HEK293 (cell line): Measurements from ENCODE around the gene GPR35.
"Not testable (repeated sequence)": the region's sequence is repeated elsewhere in the genome, so short reads cannot be mapped to it uniquely, and the experiment has no call there.

Source experiments
- CTCF ChIA-PET: fragments of 350-600 bp; formaldehyde crosslinking; extraction: SDS; loops from one replicate; lab custom pipeline; 2021; ENCODE audit warnings: antibody characterized with exemption; lab: Yijun Ruan, JAX
- POLR2A ChIA-PET: fragments of 300-600 bp; formaldehyde crosslinking; extraction: SDS; loops from one replicate; lab custom pipeline; 2020; ENCODE audit warnings: antibody characterized with exemption, inconsistent platforms; lab: Yijun Ruan, JAX
- H3K27ac ChIP-seq: fragments of 200-500 bp; sonication (Bioruptor generic); 2 replicates; pipeline ENCODE4 v1.5.1; 2014; ENCODE audit warnings: low read depth, low read length, control low read depth, inconsistent platforms; ENCODE audit errors: extremely low read depth
- H3K36me3 ChIP-seq, 2 experiments: fragments of 200-500 bp in 1 of 2; sonication (Bioruptor generic) in 1 of 2; 1 replicate in 1 of 2; 2 replicates in 1 of 2; pipeline ENCODE4 v1.5.1; 2014 to 2017; ENCODE audit warnings: inconsistent platforms in 2 of 2, low read length in 2 of 2; ENCODE audit not compliant: control insufficient read depth in 2 of 2, insufficient read depth in 1 of 2
- H3K4me1 ChIP-seq: fragments of 200-500 bp; sonication (Bioruptor generic); 2 replicates; pipeline ENCODE4 v1.5.1; 2014; ENCODE audit warnings: mild to moderate bottlenecking, low read length, inconsistent platforms; ENCODE audit not compliant: control insufficient read depth, insufficient read depth
- H3K4me3 ChIP-seq: 2 replicates; pipeline ENCODE4 v1.5.1; 2011; ENCODE audit warnings: low read depth, mild to moderate bottlenecking, control low read depth, low read length, moderate library complexity
- H3K9me3 ChIP-seq: fragments of 200-500 bp; sonication (Bioruptor generic); 2 replicates; pipeline ENCODE4 v1.5.1; 2014; ENCODE audit warnings: low read depth, low read length, inconsistent platforms; ENCODE audit not compliant: control insufficient read depth, insufficient read depth
- MEIS1 ChIP-seq: sonication (generic); formaldehyde crosslinking; IDR thresholded peaks from 2 replicates; pipeline ENCODE4 v1.8.1; 2022; ENCODE audit warnings: missing genetic modification reagents, mild to moderate bottlenecking, borderline replicate concordance
- TRIM28 ChIP-seq: IDR thresholded peaks from 2 replicates; pipeline ENCODE4 v1.6.1; 2011; ENCODE audit warnings: low read length, control low read depth, borderline replicate concordance
- ZIC2 ChIP-seq: fragments of 450-650 bp; formaldehyde crosslinking; IDR thresholded peaks from 2 replicates; pipeline ENCODE4 v1.5.1; 2016; ENCODE audit warnings: missing biosample characterization, missing genetic modification characterization
- ZNF146 ChIP-seq: fragments of 450-650 bp; formaldehyde crosslinking; IDR thresholded peaks from 2 replicates; pipeline ENCODE4 v1.5.1; 2016; ENCODE audit warnings: missing biosample characterization, missing genetic modification characterization
- ZNF211 ChIP-seq: fragments of 450-650 bp; formaldehyde crosslinking; IDR thresholded peaks from 2 replicates; pipeline ENCODE4 v1.5.1; 2016; ENCODE audit warnings: low read depth, missing biosample characterization, missing genetic modification characterization
- ZNF214 ChIP-seq: fragments of 450-650 bp; formaldehyde crosslinking; IDR thresholded peaks from 2 replicates; pipeline ENCODE4 v1.5.1; 2017; ENCODE audit warnings: missing biosample characterization, mild to moderate bottlenecking, missing genetic modification characterization, borderline replicate concordance
- ZNF292 ChIP-seq: fragments of 450-650 bp; formaldehyde crosslinking; IDR thresholded peaks from 2 replicates; pipeline ENCODE4 v1.5.1; 2016; ENCODE audit warnings: low read depth, missing biosample characterization, missing genetic modification characterization, borderline replicate concordance
- ZNF404 ChIP-seq: fragments of 450-650 bp; formaldehyde crosslinking; IDR thresholded peaks from 2 replicates; pipeline ENCODE4 v1.5.1; 2017; ENCODE audit warnings: missing biosample characterization, missing genetic modification characterization
- ZNF510 ChIP-seq: fragments of 450-650 bp; formaldehyde crosslinking; IDR thresholded peaks from 2 replicates; pipeline ENCODE4 v1.5.1; 2018; ENCODE audit warnings: mild to moderate bottlenecking, missing genetic modification characterization, missing biosample characterization; ENCODE audit not compliant: insufficient replicate concordance
- TF ChIP-seq, protein P1 (sequence below): fragments of 450-650 bp; IDR thresholded peaks from 2 replicates; pipeline ENCODE4 v1.5.1; 2018; ENCODE audit warnings: missing biosample characterization, mild to moderate bottlenecking, missing genetic modification characterization
- TF ChIP-seq, protein P2 (sequence below): fragments of 450-650 bp; formaldehyde crosslinking; IDR thresholded peaks from 2 replicates; pipeline ENCODE4 v1.5.1; 2016; ENCODE audit warnings: missing biosample characterization, missing genetic modification characterization
- TF ChIP-seq, protein P3 (sequence below): fragments of 450-650 bp; formaldehyde crosslinking; IDR thresholded peaks from 2 replicates; pipeline ENCODE4 v1.5.1; 2016; ENCODE audit warnings: missing biosample characterization, missing genetic modification characterization, borderline replicate concordance

The GPR35 gene

DNA sequence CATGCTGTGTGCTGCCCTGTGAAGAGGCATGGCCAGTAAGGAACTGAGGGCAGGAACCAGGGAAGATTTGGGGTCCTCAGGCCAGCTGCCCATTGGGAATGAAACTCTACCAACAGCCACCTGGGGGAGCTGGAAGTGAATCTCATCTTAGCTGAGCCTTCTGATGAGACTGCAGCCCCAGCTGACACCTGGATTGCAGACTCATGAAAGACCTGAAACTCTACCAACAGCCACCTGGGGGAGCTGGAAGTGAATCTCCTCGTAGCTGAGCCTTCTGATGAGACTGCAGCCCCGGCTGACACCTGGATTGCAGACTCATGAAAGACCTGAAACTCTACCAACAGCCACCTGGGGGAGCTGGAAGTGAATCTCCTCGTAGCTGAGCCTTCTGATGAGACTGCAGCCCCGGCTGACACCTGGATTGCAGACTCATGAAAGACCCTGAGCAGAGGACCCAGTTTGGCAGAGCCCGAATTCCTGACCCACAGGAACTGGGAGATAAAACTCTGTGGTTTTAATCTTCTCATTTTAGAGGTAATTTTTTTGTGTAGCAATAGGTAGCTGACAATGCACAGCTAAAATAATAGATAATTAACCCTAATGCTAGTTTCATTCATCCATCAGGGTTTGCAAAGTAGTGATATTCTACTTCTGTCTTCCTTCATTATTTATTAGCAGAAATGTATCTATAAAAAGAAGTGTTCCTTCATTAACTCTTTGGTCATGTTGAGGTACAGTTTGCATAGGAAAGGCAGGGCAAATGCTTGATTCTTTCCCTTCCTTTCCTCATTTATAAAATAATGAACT is 8.2 kb upstream of the GPR35 start:
- not testable (repeated sequence) for H3K4me1 ChIP-seq, H3K9me3 ChIP-seq, H3K4me3 ChIP-seq, H3K27ac ChIP-seq, H3K36me3 ChIP-seq
- TF ChIP-seq TRIM28, result peak; percentile 19; the same call in 1 of the 2 replicates
- POLR2A ChIA-PET, result interaction anchor here (0.6 kb wide), 1 partner anchor 24 kb away, joined by 7 read pairs; no protein-coding TSS in a partner anchor
- CTCF ChIA-PET, result interaction anchor here (0.6 to 0.7 kb wide), 3 partner anchors 30 to 98 kb away, joined by 3 to 4 read pairs (median 3); no protein-coding TSS in a partner anchor

DNA sequence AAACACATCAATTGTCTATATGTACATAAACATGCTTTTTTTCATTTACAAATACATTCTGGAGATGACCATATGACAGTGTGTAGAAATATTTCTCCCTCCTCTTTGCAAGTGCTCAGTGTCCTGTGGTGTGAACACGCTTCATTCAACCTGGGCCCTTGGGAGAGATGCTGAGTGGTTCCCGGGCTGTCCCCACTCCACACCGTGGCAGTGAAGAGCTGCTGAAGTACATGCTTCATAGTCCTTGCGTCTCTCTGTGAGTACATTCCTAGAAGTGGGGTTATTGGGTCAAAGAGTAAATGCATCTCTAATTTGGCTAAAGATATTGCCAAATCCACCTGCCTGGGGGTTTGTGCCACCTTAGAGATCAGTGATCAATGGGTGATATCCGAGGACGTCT is 6.5 kb upstream of the GPR35 start:
- no peak for TF ChIP-seq ZNF404 (tag by site-specific recombination)
- no peak for TF ChIP-seq MEIS1 (CRISPR knock-in tag)
- TF ChIP-seq ZIC2 (tag by site-specific recombination), result no peak
- TF ChIP-seq, protein P1, sequence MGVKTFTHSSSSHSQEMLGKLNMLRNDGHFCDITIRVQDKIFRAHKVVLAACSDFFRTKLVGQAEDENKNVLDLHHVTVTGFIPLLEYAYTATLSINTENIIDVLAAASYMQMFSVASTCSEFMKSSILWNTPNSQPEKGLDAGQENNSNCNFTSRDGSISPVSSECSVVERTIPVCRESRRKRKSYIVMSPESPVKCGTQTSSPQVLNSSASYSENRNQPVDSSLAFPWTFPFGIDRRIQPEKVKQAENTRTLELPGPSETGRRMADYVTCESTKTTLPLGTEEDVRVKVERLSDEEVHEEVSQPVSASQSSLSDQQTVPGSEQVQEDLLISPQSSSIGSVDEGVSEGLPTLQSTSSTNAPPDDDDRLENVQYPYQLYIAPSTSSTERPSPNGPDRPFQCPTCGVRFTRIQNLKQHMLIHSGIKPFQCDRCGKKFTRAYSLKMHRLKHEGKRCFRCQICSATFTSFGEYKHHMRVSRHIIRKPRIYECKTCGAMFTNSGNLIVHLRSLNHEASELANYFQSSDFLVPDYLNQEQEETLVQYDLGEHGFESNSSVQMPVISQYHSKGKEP, result no peak
- no peak for TF ChIP-seq ZNF292 (tag by site-specific recombination)
- TF ChIP-seq, protein P2, sequence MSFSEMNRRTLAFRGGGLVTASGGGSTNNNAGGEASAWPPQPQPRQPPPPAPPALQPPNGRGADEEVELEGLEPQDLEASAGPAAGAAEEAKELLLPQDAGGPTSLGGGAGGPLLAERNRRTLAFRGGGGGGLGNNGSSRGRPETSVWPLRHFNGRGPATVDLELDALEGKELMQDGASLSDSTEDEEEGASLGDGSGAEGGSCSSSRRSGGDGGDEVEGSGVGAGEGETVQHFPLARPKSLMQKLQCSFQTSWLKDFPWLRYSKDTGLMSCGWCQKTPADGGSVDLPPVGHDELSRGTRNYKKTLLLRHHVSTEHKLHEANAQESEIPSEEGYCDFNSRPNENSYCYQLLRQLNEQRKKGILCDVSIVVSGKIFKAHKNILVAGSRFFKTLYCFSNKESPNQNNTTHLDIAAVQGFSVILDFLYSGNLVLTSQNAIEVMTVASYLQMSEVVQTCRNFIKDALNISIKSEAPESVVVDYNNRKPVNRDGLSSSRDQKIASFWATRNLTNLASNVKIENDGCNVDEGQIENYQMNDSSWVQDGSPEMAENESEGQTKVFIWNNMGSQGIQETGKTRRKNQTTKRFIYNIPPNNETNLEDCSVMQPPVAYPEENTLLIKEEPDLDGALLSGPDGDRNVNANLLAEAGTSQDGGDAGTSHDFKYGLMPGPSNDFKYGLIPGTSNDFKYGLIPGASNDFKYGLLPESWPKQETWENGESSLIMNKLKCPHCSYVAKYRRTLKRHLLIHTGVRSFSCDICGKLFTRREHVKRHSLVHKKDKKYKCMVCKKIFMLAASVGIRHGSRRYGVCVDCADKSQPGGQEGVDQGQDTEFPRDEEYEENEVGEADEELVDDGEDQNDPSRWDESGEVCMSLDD (tag by site-specific recombination), result no peak
- TF ChIP-seq ZNF146 (tag by site-specific recombination), result no peak
- TF ChIP-seq ZNF510 (tag by site-specific recombination), result no peak
- TF ChIP-seq ZNF214, result no peak
- no peak for TF ChIP-seq ZNF211
- TF ChIP-seq, protein P3, sequence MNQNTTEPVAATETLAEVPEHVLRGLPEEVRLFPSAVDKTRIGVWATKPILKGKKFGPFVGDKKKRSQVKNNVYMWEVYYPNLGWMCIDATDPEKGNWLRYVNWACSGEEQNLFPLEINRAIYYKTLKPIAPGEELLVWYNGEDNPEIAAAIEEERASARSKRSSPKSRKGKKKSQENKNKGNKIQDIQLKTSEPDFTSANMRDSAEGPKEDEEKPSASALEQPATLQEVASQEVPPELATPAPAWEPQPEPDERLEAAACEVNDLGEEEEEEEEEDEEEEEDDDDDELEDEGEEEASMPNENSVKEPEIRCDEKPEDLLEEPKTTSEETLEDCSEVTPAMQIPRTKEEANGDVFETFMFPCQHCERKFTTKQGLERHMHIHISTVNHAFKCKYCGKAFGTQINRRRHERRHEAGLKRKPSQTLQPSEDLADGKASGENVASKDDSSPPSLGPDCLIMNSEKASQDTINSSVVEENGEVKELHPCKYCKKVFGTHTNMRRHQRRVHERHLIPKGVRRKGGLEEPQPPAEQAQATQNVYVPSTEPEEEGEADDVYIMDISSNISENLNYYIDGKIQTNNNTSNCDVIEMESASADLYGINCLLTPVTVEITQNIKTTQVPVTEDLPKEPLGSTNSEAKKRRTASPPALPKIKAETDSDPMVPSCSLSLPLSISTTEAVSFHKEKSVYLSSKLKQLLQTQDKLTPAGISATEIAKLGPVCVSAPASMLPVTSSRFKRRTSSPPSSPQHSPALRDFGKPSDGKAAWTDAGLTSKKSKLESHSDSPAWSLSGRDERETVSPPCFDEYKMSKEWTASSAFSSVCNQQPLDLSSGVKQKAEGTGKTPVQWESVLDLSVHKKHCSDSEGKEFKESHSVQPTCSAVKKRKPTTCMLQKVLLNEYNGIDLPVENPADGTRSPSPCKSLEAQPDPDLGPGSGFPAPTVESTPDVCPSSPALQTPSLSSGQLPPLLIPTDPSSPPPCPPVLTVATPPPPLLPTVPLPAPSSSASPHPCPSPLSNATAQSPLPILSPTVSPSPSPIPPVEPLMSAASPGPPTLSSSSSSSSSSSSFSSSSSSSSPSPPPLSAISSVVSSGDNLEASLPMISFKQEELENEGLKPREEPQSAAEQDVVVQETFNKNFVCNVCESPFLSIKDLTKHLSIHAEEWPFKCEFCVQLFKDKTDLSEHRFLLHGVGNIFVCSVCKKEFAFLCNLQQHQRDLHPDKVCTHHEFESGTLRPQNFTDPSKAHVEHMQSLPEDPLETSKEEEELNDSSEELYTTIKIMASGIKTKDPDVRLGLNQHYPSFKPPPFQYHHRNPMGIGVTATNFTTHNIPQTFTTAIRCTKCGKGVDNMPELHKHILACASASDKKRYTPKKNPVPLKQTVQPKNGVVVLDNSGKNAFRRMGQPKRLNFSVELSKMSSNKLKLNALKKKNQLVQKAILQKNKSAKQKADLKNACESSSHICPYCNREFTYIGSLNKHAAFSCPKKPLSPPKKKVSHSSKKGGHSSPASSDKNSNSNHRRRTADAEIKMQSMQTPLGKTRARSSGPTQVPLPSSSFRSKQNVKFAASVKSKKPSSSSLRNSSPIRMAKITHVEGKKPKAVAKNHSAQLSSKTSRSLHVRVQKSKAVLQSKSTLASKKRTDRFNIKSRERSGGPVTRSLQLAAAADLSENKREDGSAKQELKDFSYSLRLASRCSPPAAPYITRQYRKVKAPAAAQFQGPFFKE (tag by site-specific recombination), result no peak
- TF ChIP-seq TRIM28, result no peak
- ChIA-PET CTCF (interaction anchor here (0.7 kb wide), 1 partner anchor 50 kb away, joined by 3 read pairs; no protein-coding TSS in a partner anchor), POLR2A (no interaction called here)
- H3K36me3 ChIP-seq, result no peaks in the 10 kb centered on the region
- H3K4me3 ChIP-seq, result no peak overlapping the region
- no peaks in the 10 kb centered on the region for H3K9me3 ChIP-seq
- no peaks in the 10 kb centered on the region for H3K4me1 ChIP-seq
- H3K27ac ChIP-seq, result no peak overlapping the region
